Measurements from ENCODE around the gene NECTIN2.
A peak's percentile ranks its signal among the peaks of the same experiment; 100 is the strongest.

The NECTIN2 gene

DNA sequence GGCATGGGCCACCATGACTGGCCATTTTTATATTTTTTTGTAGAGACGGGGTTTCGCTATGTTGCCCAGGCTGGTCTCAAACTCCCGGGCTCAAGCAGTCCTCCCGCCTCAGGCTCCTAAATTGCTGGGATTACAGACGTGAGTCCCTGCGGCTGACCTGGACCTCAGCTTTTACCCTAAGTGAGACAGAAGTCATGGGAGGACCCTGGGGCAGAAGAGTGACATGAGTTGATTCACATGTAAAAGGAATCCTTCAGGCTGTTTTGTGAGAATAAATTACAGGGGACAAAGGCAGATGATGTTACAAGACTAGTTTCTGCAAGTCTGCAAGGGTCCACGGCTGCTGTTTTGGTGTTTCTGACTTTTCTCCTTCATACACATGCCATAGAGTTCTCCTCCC, 39.8 kb upstream of the NECTIN2 start:
- in situ Hi-C loops (cut with HindIII; ENCODE audit: low pct_ligation_motif_present, low sequenced_read_pairs) = no loop called here
- H3K36me3 ChIP-seq (replicated peaks) = no peaks in the 10 kb centered on the region
- no peak overlapping the region for H3K4me3 ChIP-seq (ENCODE audit: low read depth, low read length)
- no peaks in the 10 kb centered on the region for H3K27me3 ChIP-seq (replicated peaks)
- H3K27ac ChIP-seq = no peak overlapping the region
- DNase-seq = no peak
- no peak for TF ChIP-seq CTCF (IDR thresholded peaks at IDR 0.05; ENCODE audit: low read depth, low read length, missing control alignments)

- no peak for DNase-seq
- Histone ChIP-seq H3K36me3 (replicated peaks) (no peaks in the 10 kb centered on the region), H3K27ac (no peak overlapping the region), H3K27me3 (replicated peaks) (no peaks in the 10 kb centered on the region), H3K4me3 (ENCODE audit: low read depth, low read length) (no peak overlapping the region)
- TF ChIP-seq CTCF (IDR thresholded peaks at IDR 0.05; ENCODE audit: low read depth, low read length, missing control alignments) = no peak
- in situ Hi-C loops (cut with HindIII; ENCODE audit: low pct_ligation_motif_present, low sequenced_read_pairs) = no loop called here
Measured at GRCh38 chr19:44807162-44807561, 38.9 kb upstream of the NECTIN2 start.

DNA sequence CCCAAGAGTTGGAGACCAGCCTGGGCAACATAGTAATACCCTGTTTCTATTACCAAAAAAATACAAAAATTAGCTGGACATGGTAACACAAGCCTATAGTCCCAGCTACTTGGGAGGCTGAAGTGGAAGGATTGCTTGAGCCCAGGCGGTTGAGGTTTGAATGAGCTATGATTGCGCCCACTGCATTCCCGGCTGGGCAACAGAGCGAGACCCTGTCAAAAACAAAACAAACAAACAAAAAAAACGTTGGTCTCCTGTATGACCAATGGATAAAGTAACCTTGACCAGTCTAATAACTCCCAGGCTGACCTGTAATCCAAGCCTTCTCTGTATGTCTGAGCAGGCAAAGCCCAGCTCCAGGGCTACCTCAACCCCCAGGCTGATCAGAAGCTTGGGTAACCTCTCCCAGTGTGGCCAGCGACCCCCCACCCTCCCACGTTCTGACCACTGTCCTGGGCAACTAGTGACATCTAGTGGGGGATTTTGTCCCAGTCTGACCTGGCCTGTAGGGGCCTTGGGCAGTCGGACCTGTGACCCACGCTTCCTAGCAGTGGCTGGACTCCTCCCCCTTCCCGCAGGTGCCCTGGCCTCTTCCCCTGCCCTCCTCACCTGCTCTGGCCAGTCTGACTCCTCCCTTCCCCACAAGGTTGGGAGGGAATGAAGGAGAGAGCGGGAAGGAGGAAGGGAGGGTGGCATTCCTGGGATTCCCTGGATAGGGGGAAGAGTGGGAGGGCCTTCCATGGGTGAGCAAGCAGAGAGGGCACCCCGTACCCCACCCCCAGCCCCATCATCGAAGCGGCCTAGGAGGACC, 38.2 kb upstream of the NECTIN2 start:
- Histone ChIP-seq H3K27me3 (replicated peaks) (no peaks in the 10 kb centered on the region), H3K27ac (no peak overlapping the region), H3K36me3 (replicated peaks) (no peaks in the 10 kb centered on the region), H3K4me3 (ENCODE audit: low read depth, low read length) (no peak overlapping the region)
- in situ Hi-C loops (cut with HindIII; ENCODE audit: low pct_ligation_motif_present, low sequenced_read_pairs) = no loop called here
- DNase-seq = peak; percentile 2
- peak; percentile 67 for TF ChIP-seq CTCF (IDR thresholded peaks at IDR 0.05; ENCODE audit: low read depth, low read length, missing control alignments)

- no peak for DNase-seq
- Histone ChIP-seq H3K36me3 (replicated peaks) (no peaks in the 10 kb centered on the region), H3K4me3 (ENCODE audit: low read depth, low read length) (peak within 1 kb of the TSS; percentile 51), H3K27me3 (replicated peaks) (no peaks in the 10 kb centered on the region), H3K27ac (no peak within 1 kb of the TSS)
- in situ Hi-C loops (cut with HindIII; ENCODE audit: low pct_ligation_motif_present, low sequenced_read_pairs) = no loop called here
- no peak for TF ChIP-seq CTCF (IDR thresholded peaks at IDR 0.05; ENCODE audit: low read depth, low read length, missing control alignments)
Measured at GRCh38 chr19:44808463-44809371, 37.4 kb upstream of the NECTIN2 start, which contains the start of gene BCAM. Gene BCAM (plus strand): TSS chr19:44809103. CDS start chr19:44809125, 22 bp downstream.

GRCh38 chr19:44809577-44810233, 36.4 kb upstream of the NECTIN2 start:
- in situ Hi-C loops (cut with HindIII; ENCODE audit: low pct_ligation_motif_present, low sequenced_read_pairs) = no loop called here
- Histone ChIP-seq H3K4me3 (ENCODE audit: low read depth, low read length) (peak overlapping the region; percentile 51), H3K36me3 (replicated peaks) (no peaks in the 10 kb centered on the region), H3K27me3 (replicated peaks) (no peaks in the 10 kb centered on the region), H3K27ac (no peak overlapping the region)
- TF ChIP-seq CTCF (IDR thresholded peaks at IDR 0.05; ENCODE audit: low read depth, low read length, missing control alignments) = no peak
- DNase-seq = no peak
